Mesothelial cell of epicardium (in vitro differentiated cells): ENCODE measurements around the gene GRM2. TPM values are rescaled to one million over a fixed set of nuclear protein-coding genes. Genes with fewer than 3 reads are reported as not detected.

Source experiments
- DNase-seq, 2 experiments: peaks; one replicate each; pipeline ENCODE4 v3.0.0; 2021; ENCODE audit warnings: low spot score in 2 of 2; ENCODE audit not compliant: unreplicated experiment in 2 of 2
- H3K27ac Mint-ChIP-seq: 2 replicates; pipeline ENCODE4 v1.8.0; 2021; ENCODE audit warnings: mixed read lengths
- H3K27me3 Mint-ChIP-seq: 2 replicates; pipeline ENCODE4 v1.8.0; 2021; ENCODE audit warnings: low read depth, mixed read lengths
- H3K36me3 Mint-ChIP-seq: 2 replicates; pipeline ENCODE4 v1.8.0; 2021; ENCODE audit warnings: mixed read lengths
- H3K4me1 Mint-ChIP-seq: 2 replicates; pipeline ENCODE4 v1.8.0; 2021; ENCODE audit warnings: mixed read lengths
- H3K4me3 Mint-ChIP-seq: 2 replicates; pipeline ENCODE4 v1.8.0; 2021; ENCODE audit warnings: mild to moderate bottlenecking, moderate library complexity, mixed read lengths
- H3K9me3 Mint-ChIP-seq: 2 replicates; pipeline ENCODE4 v1.8.0; 2021; ENCODE audit warnings: mixed read lengths
- total RNA-seq: library from RNA; stranded (reverse); gene quantifications from 3 replicates; pipeline ENCODE4 v1.2.1, GENCODE V29; 2021
- TF ChIP-seq, protein P1 (sequence below): fragments of 200-600 bp; sonication (generic); IDR thresholded peaks from one replicate; pipeline ENCODE4 v1.5.0; 2021; ENCODE audit warnings: antibody characterized with exemption; ENCODE audit not compliant: unreplicated experiment

Gene GRM2
- total RNA-seq, 1 donor from 2014 or later: 0.98 TPM

DNA sequence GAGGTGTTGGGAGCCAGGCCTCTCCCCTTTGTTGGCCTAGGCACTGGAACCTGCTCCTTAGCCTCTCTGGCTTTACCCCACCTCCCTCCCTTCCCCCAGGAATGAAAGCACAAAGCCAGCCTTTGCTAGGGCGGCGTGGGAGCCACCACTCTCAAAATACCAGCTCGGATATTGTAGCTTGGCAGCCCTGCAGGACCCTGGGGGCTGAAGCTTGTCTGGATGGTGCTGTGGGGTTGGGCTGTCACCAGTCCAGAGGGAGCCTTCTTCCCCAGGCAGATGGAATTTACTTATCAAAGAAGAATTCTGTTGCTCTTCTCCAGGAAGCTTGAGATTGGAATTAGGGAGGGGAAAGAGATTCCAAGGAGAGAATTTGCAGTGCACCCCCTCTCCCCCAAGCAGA is 14.9 kb upstream of the GRM2 start:
- TF ChIP-seq, protein P1, sequence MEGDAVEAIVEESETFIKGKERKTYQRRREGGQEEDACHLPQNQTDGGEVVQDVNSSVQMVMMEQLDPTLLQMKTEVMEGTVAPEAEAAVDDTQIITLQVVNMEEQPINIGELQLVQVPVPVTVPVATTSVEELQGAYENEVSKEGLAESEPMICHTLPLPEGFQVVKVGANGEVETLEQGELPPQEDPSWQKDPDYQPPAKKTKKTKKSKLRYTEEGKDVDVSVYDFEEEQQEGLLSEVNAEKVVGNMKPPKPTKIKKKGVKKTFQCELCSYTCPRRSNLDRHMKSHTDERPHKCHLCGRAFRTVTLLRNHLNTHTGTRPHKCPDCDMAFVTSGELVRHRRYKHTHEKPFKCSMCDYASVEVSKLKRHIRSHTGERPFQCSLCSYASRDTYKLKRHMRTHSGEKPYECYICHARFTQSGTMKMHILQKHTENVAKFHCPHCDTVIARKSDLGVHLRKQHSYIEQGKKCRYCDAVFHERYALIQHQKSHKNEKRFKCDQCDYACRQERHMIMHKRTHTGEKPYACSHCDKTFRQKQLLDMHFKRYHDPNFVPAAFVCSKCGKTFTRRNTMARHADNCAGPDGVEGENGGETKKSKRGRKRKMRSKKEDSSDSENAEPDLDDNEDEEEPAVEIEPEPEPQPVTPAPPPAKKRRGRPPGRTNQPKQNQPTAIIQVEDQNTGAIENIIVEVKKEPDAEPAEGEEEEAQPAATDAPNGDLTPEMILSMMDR: no peak
- H3K9me3 Mint-ChIP-seq: no peaks in the 10 kb centered on the region
- no peak overlapping the region for H3K27ac Mint-ChIP-seq
- no peak overlapping the region for H3K4me3 Mint-ChIP-seq
- H3K27me3 Mint-ChIP-seq: no peaks in the 10 kb centered on the region
- peaks cover 9% of the 10 kb centered on the region for H3K36me3 Mint-ChIP-seq
- no peaks in the 10 kb centered on the region for H3K4me1 Mint-ChIP-seq
- DNase-seq: no peak

DNA sequence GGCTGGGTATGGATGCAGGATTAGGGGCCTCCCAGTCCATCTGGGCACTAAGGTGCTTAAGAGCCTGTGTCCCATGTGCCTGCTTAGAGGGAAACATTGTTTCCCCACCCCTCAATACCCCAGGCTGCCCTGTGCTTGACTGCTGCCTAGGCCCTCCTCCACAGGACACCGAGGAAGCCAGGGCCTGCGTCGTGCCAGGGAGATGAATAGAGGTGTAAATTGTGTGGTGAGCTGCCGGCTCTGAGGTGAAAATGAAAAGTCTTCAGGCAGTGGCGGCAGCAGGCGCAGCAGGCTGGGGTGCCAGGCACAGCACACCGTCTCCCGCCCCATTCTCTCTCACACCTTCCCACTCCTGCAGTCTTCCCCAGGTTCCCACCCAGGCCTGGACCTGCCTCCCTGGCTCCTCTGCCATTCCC is 13.9 kb upstream of the GRM2 start:
- Mint-ChIP-seq H3K27me3 (no peaks in the 10 kb centered on the region), H3K36me3 (peaks cover 5% of the 10 kb centered on the region), H3K9me3 (no peaks in the 10 kb centered on the region), H3K4me3 (no peak overlapping the region), H3K27ac (no peak overlapping the region), H3K4me1 (no peaks in the 10 kb centered on the region)
- TF ChIP-seq, protein P1: no peak
- DNase-seq: no peak

DNA sequence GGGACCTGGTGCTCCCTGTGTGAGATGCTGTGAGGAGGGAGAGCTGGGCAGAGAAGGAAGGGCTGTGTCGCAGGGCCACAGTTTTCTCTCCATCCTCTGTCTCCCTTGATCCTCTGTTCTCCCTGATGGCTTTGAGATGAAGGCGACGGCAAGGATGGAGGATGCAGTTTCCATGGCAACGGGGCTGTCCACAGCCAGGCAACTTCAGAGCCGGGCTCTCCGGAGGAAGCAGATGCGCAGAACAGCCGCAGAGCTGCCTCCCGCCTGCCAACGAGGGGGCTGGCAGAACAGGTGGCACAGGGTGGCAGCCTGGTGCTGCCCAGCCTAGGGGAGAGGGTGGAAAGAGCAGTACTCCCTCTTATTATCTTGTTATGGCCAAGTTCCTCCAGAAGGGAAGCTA is 9.9 kb upstream of the GRM2 start:
- no peaks in the 10 kb centered on the region for H3K9me3 Mint-ChIP-seq
- no peak for DNase-seq
- H3K36me3 Mint-ChIP-seq: peaks cover 8% of the 10 kb centered on the region
- no peaks in the 10 kb centered on the region for H3K4me1 Mint-ChIP-seq
- no peak overlapping the region for H3K27ac Mint-ChIP-seq
- TF ChIP-seq, protein P1: no peak
- H3K27me3 Mint-ChIP-seq: no peaks in the 10 kb centered on the region
- H3K4me3 Mint-ChIP-seq: no peak overlapping the region

GRCh38 chr3:51698209-51698608 is 8.7 kb upstream of the GRM2 start:
- Mint-ChIP-seq H3K27me3 (no peaks in the 10 kb centered on the region), H3K4me1 (no peaks in the 10 kb centered on the region), H3K36me3 (peaks cover 8% of the 10 kb centered on the region), H3K27ac (no peak overlapping the region), H3K4me3 (no peak overlapping the region), H3K9me3 (no peaks in the 10 kb centered on the region)
- TF ChIP-seq, protein P1: no peak
- no peak for DNase-seq

DNA sequence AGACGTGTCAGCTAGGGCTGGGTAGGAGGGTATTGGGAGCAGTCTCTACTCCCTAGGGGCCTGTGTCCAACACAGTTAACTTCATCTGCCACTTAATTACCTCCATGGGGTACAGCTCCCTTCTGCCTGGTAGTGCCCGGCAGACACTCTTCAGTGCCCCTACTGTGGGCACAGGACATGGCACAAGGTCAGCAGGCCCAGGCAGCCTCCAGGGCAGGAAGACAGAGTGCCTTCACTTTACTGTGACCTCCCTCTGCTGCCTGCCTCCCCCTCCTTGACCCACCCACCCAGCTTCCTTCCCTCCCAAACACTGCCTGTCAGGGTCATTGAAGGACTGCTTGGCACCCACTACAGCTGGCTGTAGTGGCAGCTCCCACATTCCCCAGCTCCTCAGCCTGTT is 6.5 kb upstream of the GRM2 start:
- H3K27ac Mint-ChIP-seq: no peak overlapping the region
- no peaks in the 10 kb centered on the region for H3K4me1 Mint-ChIP-seq
- no peaks in the 10 kb centered on the region for H3K27me3 Mint-ChIP-seq
- peaks cover 7% of the 10 kb centered on the region for H3K36me3 Mint-ChIP-seq
- no peak for DNase-seq
- TF ChIP-seq, protein P1: no peak
- no peaks in the 10 kb centered on the region for H3K9me3 Mint-ChIP-seq
- no peak overlapping the region for H3K4me3 Mint-ChIP-seq

DNA sequence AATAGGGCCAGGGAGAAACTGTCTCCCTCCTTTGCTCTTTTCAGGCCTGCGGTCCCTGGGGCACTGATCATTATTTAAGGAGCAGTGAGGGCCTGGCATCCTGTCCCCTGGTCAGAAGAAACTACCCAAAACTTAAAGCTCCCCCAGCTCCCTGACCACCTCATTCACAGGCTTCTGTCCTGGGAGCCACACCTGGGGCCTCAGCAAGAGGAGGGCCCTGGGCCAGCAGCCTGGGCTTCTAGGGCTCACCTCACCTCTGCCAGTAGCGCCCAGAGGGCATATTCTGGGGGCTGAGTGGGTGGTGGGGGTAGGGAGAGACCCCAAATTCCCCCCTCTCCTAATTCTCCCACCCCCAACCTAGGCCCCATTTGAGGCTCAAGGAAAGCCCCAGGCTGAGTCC is 4.7 kb upstream of the GRM2 start:
- Mint-ChIP-seq H3K4me3 (no peak overlapping the region), H3K4me1 (peaks cover under 1% of the 10 kb centered on the region), H3K27ac (no peak overlapping the region), H3K27me3 (peaks cover 3% of the 10 kb centered on the region), H3K9me3 (no peaks in the 10 kb centered on the region), H3K36me3 (peaks cover 7% of the 10 kb centered on the region)
- TF ChIP-seq, protein P1: no peak
- no peak for DNase-seq
